Activated CD8-positive, alpha-beta memory T cell treated with anti-CD3 and anti-CD28 coated beads, Interleukin-2, amount 50 U/mL, for 48 hours (primary cell): Measurements from ENCODE around the gene PDGFD.

Experiments used
- DNase-seq: peaks from one replicate; pipeline ENCODE4 v3.0.0-alpha.2; 2020

Gene PDGFD

DNA sequence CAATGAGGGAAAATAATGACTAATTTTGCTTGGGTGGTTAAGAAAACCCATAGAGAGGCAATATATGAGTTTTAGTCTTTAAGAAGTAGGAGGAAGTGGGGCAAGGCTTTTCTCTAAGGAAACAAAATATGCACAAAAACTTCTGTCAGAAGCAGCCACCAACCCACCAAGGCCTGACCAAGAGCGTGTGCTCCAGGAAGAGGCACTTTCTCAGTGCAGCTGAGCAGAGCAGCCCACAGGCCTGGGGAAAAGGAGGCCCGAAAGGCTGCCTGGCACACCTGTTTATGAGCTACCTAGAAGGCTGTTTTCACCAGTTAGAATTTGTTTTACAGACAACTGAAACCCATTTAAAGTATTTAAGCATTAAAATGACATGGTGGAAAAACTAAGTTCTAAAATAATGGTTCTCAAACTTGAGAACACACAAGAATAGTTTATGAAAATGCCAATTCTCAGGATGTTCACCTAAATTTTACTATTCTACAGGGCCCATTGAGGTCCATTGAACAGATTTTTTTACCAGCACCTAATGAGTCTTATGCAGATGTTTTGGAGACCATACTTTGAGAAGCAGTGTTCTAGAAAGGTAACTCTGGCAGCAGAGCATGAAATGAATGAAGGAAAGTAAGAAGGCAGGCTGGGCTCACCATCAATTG is 288.0 kb downstream of the PDGFD start:
- DNase-seq, result no peak

DNA sequence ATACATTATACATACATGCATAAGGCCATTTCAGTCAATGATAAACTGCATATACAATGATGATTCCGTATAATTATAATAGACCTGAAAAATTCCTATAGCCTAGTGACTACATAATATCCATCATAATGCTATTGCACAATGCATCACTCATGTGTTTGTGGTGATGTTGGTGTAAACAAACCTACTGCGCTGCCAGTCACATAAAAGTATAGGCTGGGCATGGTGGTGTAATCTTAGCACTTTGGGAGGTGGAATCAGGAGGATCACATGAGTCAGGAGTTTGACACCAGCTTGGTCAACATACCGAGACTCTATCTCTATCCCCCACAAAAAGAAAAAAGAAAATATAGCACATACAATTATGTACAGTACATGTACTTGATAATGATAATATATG is 291.2 kb downstream of the PDGFD start:
- no peak for DNase-seq

DNA sequence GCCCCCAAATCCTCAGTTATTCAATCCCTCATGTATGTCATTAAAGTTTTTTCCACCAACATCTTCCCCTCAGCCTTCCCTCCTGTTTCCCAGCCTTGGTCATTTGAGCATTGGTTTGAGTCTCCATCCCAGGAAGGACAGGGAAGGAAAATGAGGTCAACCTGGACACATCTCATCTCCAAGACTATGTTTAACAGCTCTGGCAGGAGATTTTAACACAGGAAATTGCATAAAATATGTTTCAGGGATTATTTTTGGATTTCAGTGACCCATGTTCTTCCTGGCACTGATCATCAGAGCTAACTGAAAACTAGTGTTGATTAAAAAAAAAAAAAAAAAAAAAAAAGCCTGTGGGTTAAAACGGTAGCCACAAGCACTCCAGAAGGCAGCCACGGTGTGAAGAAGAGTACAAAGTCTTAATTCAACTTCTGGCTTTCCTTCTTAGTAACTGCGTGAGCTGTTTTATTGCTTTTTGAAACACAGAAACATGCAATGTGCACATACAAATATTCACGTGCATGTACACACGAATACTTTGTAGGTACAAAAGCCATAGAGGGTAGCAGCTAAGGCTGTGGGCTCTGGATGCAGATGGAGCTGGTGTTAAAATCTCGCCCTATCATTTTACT is 291.9 kb downstream of the PDGFD start:
- DNase-seq, result no peak

DNA sequence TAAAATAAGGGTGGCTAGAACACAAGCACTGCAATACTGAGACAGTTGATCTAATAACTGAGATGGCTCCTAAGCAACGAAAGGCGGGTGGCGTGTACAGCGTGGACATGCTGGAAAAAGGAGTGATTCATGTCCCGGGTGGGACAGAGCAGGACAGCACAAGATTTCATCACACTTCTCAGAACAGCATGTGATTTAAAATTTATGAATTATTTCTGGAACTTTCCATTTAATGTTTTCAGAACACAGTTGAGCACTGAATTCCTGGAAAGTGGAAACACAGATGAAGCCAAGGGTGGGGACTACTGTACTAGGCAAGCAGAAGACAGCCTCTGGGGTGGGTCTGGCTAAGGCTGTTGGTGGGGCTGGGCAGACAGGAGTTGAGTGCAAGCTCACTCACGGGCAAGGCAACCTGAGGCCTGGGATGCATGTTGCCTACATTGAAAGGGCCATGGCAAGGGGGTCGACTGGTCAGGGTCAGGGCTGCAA is 293.1 kb downstream of the PDGFD start:
- no peak for DNase-seq

DNA sequence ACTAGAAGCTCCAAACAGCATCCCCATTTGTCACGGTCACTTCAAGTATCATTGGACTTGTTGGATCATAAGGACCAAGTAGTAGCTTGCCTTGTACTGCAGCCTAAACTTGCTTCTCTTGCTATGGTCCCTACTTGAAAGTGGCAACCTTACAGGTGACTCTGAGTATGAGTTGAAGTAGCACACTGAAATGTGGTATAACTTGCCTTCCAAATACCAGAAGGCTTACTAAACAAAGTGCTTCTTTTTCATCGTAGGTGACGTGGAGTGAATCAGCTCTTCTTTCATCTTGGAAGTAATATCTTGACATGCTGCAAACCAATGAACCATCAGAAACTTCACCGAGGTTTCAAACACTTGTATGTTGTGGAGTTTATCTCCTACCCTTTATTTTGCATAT is 296.5 kb downstream of the PDGFD start:
- no peak for DNase-seq

DNA sequence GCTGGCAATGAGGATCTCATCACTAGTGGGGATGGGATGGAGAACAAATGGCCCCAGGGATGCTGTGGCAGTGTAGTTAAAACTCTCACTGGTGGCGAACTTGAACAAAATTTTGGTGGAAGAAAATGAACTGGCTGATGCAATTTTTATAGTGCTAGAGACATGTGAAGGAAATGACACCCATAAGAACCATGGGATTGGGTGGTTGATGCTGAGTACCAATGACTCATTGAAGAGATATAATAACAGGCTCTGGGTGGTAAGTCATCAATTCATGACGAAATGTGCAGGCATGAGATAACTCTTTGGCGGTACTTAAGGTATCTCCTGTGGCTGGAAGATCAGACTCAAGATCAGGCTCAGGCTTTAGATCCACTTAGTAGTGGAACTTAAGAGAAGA is 300.4 kb downstream of the PDGFD start:
- DNase-seq, result no peak

DNA sequence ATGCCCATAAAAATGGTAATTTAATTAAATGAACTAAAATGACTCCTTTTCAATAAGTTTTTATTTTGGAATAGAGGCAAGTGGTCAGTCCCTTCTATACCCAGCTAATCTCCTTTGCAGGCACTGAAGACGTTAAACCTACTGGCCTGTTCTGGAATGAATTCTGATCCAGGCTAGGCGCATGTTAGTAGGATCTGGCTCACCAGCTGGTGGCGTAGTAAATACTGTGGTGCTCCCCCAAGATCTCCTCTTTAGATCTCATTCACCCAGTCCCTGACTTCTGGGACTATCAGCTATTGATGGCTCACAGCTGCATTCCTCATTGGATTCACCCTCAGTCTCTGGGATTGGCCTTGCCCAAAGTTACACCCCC is 301.2 kb downstream of the PDGFD start:
- DNase-seq, result no peak

DNA sequence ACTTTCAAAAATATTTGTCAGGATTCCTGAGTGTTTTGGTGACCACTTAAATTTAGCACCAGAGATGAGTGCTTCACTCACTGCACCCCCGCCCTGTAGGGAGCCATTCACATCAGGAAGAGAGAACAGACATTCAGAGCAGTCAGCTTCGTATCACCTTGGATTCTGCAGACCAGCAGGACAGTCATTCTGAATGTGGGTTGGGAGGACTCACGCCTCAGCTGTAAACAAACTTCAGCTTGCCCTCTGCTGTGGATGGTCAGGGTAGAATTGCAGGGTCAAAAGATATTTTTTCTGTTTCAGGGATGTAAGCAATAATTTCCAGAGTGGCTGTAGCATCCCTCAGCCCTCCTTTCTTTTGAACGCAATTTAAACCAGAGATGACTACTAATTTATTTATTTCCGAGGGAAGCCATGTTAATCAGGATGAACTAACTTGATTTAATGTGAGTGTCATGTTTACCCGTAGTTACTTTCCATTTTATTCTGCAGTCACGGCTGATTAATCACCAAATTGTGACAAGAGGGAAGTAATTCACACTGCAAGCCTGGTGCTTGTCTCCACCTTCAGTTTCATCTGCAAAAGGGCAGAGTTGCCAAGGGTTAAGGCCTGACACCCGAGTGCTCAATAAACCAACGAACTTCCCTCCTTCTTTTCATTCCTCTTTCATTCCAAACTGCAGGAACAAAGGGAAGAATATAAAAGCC is 301.7 kb downstream of the PDGFD start:
- no peak for DNase-seq
